HCT116 (cell line): ENCODE measurements around the gene GNB1. TPM values are rescaled to one million over a fixed set of nuclear protein-coding genes. Genes with fewer than 3 reads are reported as not detected.

ENCODE experiments used
- ATAC-seq: fragments of 200-7000 bp; cut with Tn5 transposase; 2 replicates; pipeline ENCODE4 v1.9.1; 2020; ENCODE audit warnings: mild to moderate bottlenecking, moderate library complexity
- BruUV-seq: library from RNA; stranded (reverse); fragments of 400-500 nt; replicated peaks from 2 replicates; lab custom pipeline; 2021; lab: Mats Ljungman, UMichigan
- CTCF ChIA-PET: fragments of 300-600 bp; sonication (Branson Sonifier 250); formaldehyde crosslinking; loops from one replicate; lab custom pipeline; 2021; ENCODE audit warnings: antibody characterized with exemption; lab: Charles Lee
- POLR2A ChIA-PET: fragments of 300-600, 350-600 bp; sonication (Branson Sonifier 250); formaldehyde crosslinking; loops from one replicate; lab custom pipeline; 2021; ENCODE audit warnings: antibody characterized with exemption; lab: Charles Lee
- RAD21 ChIA-PET, 2 experiments: fragments of 300-600 bp; sonication (Branson Sonifier 250); formaldehyde crosslinking; loops; one replicate each; lab custom pipeline; 2023; ENCODE audit warnings: low total read pairs in 2 of 2; ENCODE audit not compliant: uncharacterized antibody in 2 of 2, unreplicated experiment in 2 of 2, low non-redundant PET in 1 of 2; lab: Charles Lee
- DNase-seq: peaks from one replicate; pipeline ENCODE4 v3.0.0-alpha.2; 2010; ENCODE audit warnings: low read depth, low spot score
- H2AFZ ChIP-seq: fragments of 200-600 bp; shearing (Covaris generic), sonication (generic); 2 replicates; pipeline ENCODE4 v1.6.1; 2017; ENCODE audit warnings: low read depth, mixed run types, mixed read lengths, antibody characterized with exemption, low read length; ENCODE audit not compliant: poor library complexity, severe bottlenecking
- H3K27ac ChIP-seq: 2 replicates; pipeline ENCODE4 v1.5.1; 2012; ENCODE audit warnings: low read depth, low read length
- H3K27me3 ChIP-seq: fragments of 200-600 bp; sonication (generic); 2 replicates; pipeline ENCODE4 v1.6.1; 2016; ENCODE audit warnings: mixed run types, low read length, mixed read lengths; ENCODE audit not compliant: insufficient read depth
- H3K36me3 ChIP-seq, 2 experiments: fragments of 200-500 bp in 1 of 2; fragments of 200-600 bp in 1 of 2; sonication (Bioruptor generic) in 1 of 2; sonication (generic) in 1 of 2; 2 replicates each; pipeline versions ENCODE4 v1.5.1 to v1.6.1; 2014 to 2016; ENCODE audit warnings: low read length in 2 of 2, inconsistent platforms in 1 of 2, mixed read lengths in 1 of 2, mixed run types in 1 of 2; ENCODE audit not compliant: insufficient read depth in 2 of 2, control insufficient read depth in 1 of 2
- H3K4me1 ChIP-seq, 2 experiments: fragments of 200-600 bp in 1 of 2; sonication (generic) in 1 of 2; 2 replicates each; pipeline versions ENCODE4 v1.5.1 to v1.6.1; 2012 to 2017; ENCODE audit warnings: low read length in 2 of 2, inconsistent platforms in 1 of 2, mild to moderate bottlenecking in 1 of 2, mixed read lengths in 1 of 2, mixed run types in 1 of 2, moderate library complexity in 1 of 2; ENCODE audit not compliant: insufficient read depth in 2 of 2, control insufficient read depth in 1 of 2
- H3K4me2 ChIP-seq: fragments of 200-600 bp; sonication (generic); 2 replicates; pipeline ENCODE4 v1.6.1; 2017; ENCODE audit warnings: mixed run types, low read length, mixed read lengths
- H3K4me3 ChIP-seq, 2 experiments: fragments of 200-600 bp in 1 of 2; sonication (generic) in 1 of 2; replicated peaks in 1 of 2; 2 replicates each; pipeline ENCODE4 v1.5.1; 2011 to 2016; ENCODE audit warnings: low read length in 2 of 2, control low read depth in 1 of 2, low read depth in 1 of 2, mild to moderate bottlenecking in 1 of 2, mixed read lengths in 1 of 2, mixed run types in 1 of 2
- H3K79me2 ChIP-seq: fragments of 200-600 bp; sonication (generic); 2 replicates; pipeline ENCODE4 v1.6.1; 2017; ENCODE audit warnings: mild to moderate bottlenecking, mixed run types, low read length, moderate library complexity, mixed read lengths; ENCODE audit not compliant: insufficient read depth
- H3K9ac ChIP-seq: fragments of 200-600 bp; sonication (generic); 2 replicates; pipeline ENCODE4 v1.6.1; 2016; ENCODE audit warnings: low read length, mixed read lengths
- H3K9me2 ChIP-seq: fragments of 200-600 bp; sonication (generic), shearing (Covaris generic); 2 replicates; pipeline ENCODE4 v1.6.1; 2017; ENCODE audit warnings: mixed run types, mild to moderate bottlenecking, moderate library complexity; ENCODE audit not compliant: insufficient read depth
- H3K9me3 ChIP-seq, 2 experiments: fragments of 200-500 bp in 1 of 2; fragments of 200-600 bp in 1 of 2; sonication (Bioruptor generic) in 1 of 2; sonication (generic) in 1 of 2; 2 replicates each; pipeline ENCODE4 v1.6.1; 2014 to 2017; ENCODE audit warnings: low read length in 2 of 2, mixed read lengths in 2 of 2, inconsistent platforms in 1 of 2, low read depth in 1 of 2, mild to moderate bottlenecking in 1 of 2, mixed run types in 1 of 2, moderate library complexity in 1 of 2; ENCODE audit not compliant: control insufficient read depth in 1 of 2, insufficient read depth in 1 of 2
- H4K20me1 ChIP-seq: fragments of 200-600 bp; sonication (generic), shearing (Covaris generic); 2 replicates; pipeline ENCODE4 v1.6.1; 2017; ENCODE audit warnings: mixed run types, mild to moderate bottlenecking, moderate library complexity; ENCODE audit not compliant: insufficient read depth
- ATF3 ChIP-seq: IDR thresholded peaks from 2 replicates; pipeline ENCODE4 v1.6.1; 2012
- CBX3 ChIP-seq: IDR thresholded peaks from 2 replicates; pipeline ENCODE4 v1.6.1; 2012; ENCODE audit warnings: low read depth
- CEBPB ChIP-seq: IDR thresholded peaks from 2 replicates; pipeline ENCODE4 v1.6.1; 2012; ENCODE audit warnings: low read depth
- CTCF ChIP-seq, 3 experiments: fragments of 200-600 bp in 1 of 3; sonication (generic) in 1 of 3; IDR thresholded peaks in 2 of 3; conservative IDR thresholded peaks in 1 of 3; 2 replicates each; pipeline ENCODE4 v1.5.1; 2012 to 2017; ENCODE audit warnings: low read depth in 2 of 3, low read length in 2 of 3, antibody characterized with exemption in 1 of 3, borderline replicate concordance in 1 of 3, control low read depth in 1 of 3, mild to moderate bottlenecking in 1 of 3, mixed read lengths in 1 of 3, mixed run types in 1 of 3, moderate library complexity in 1 of 3; ENCODE audit not compliant: insufficient read depth in 1 of 3
- ELF1 ChIP-seq: IDR thresholded peaks from 2 replicates; pipeline ENCODE4 v1.6.1; 2012; ENCODE audit warnings: low read depth, borderline replicate concordance
- EZH2phosphoT487 ChIP-seq: fragments of 200-600 bp; IDR thresholded peaks from 2 replicates; pipeline ENCODE4 v1.6.1; 2018; ENCODE audit warnings: antibody characterized with exemption, borderline replicate concordance
- FOSL1 ChIP-seq: IDR thresholded peaks from 2 replicates; pipeline ENCODE4 v1.6.1; 2012; ENCODE audit warnings: low read depth
- JUND ChIP-seq: IDR thresholded peaks from 2 replicates; pipeline ENCODE4 v1.6.1; 2012
- MAX ChIP-seq: IDR thresholded peaks from 2 replicates; pipeline ENCODE4 v1.6.1; 2012
- POLR2AphosphoS5 ChIP-seq: IDR thresholded peaks from 2 replicates; pipeline ENCODE4 v1.6.1; 2011; ENCODE audit warnings: mild to moderate bottlenecking, low read depth, low read length, moderate library complexity
- RAD21 ChIP-seq: IDR thresholded peaks from 2 replicates; pipeline ENCODE4 v1.6.1; 2012; ENCODE audit warnings: low read depth, mild to moderate bottlenecking
- REST ChIP-seq: IDR thresholded peaks from 2 replicates; pipeline ENCODE4 v1.6.1; 2012; ENCODE audit warnings: low read depth
- SP1 ChIP-seq: IDR thresholded peaks from 2 replicates; pipeline ENCODE4 v1.6.1; 2012; ENCODE audit warnings: low read depth
- SRF ChIP-seq: IDR thresholded peaks from 2 replicates; pipeline ENCODE4 v1.6.1; 2012; ENCODE audit warnings: low read depth
- YY1 ChIP-seq: IDR thresholded peaks from 2 replicates; pipeline ENCODE4 v1.6.1; 2011; ENCODE audit warnings: low read length, low read depth, moderate library complexity, mild to moderate bottlenecking; ENCODE audit not compliant: insufficient replicate concordance; ENCODE audit errors: extremely low read depth
- ZNF274 ChIP-seq: fragments of 200-500 bp; sonication (Bioruptor generic); IDR thresholded peaks from 2 replicates; pipeline ENCODE4 v1.6.1; 2014; ENCODE audit warnings: mild to moderate bottlenecking, low read depth, low read length, inconsistent platforms
- intact Hi-C: fragments of 100-400 bp; cut with micrococcal nuclease; formaldehyde crosslinking; loops from 2 replicates; pipeline ENCODE4 v1.10.0; 2022
- total RNA-seq: library from RNA; stranded (reverse); gene quantifications from one replicate; pipeline ENCODE4 v1.2.1, GENCODE V29; 2021; ENCODE audit not compliant: unreplicated experiment
- TF ChIP-seq, protein P1 (sequence below): IDR thresholded peaks from 2 replicates; pipeline ENCODE4 v1.6.1; 2011; ENCODE audit warnings: mild to moderate bottlenecking, low read length, moderate library complexity; ENCODE audit not compliant: insufficient replicate concordance; ENCODE audit errors: extremely low read depth

GNB1 gene
- total RNA-seq, 1 experiment from 2014 or later, result 371 TPM

GRCh38 chr1:1900883-1901640 lies 10.2 kb upstream of the GNB1 start (continued):
- TF ChIP-seq EZH2phosphoT487 (no peak), YY1 (no peak), CTCF (IDR thresholded peaks at IDR 0.05 in 2 of 3, conservative IDR thresholded peaks at IDR 0.05 in 1 of 3; ENCODE audit: borderline replicate concordance in 1 of 3, insufficient read depth in 1 of 3, low read depth in 2 of 3, low read length in 2 of 3) (no peak), RAD21 (no peak), POLR2AphosphoS5 (no peak), ATF3 (no peak), SRF (no peak), CEBPB (no peak), ELF1 (no peak), FOSL1 (no peak)

GRCh38 chr1:1899967-1900327 lies 9.1 kb upstream of the GNB1 start:
- no peak for DNase-seq
- Histone ChIP-seq H3K4me1 (peaks cover 14 to 25% of the 10 kb centered on the region in 2 experiments; a peak in 3 of 4 replicates), H4K20me1 (no peaks in the 10 kb centered on the region), H3K9me2 (no peaks in the 10 kb centered on the region), H3K4me3 (no peak overlapping the region), H3K9ac (no peak overlapping the region), H3K4me2 (no peak overlapping the region), H3K27me3 (no peaks in the 10 kb centered on the region), H3K79me2 (no peaks in the 10 kb centered on the region), H3K36me3 (no peaks in the 10 kb centered on the region), H3K27ac (no peak overlapping the region), H2AFZ (no peak overlapping the region), H3K9me3 (no peaks in the 10 kb centered on the region)
- intact Hi-C loops, result no loop called here
- CTCF ChIA-PET, result interaction anchor here (2.2 kb wide), 1 partner anchor 9 kb away, joined by 9 read pairs; no protein-coding TSS in a partner anchor
- ATAC-seq, result no peak
- no TSS peak for BruUV-seq
- POLR2A ChIA-PET, result no interaction called here
- RAD21 ChIA-PET, result no interaction called here
- TF ChIP-seq ZNF274 (no peak), CBX3 (no peak), MAX (no peak), SP1 (no peak), REST (no peak), RAD21 (no peak), EZH2phosphoT487 (no peak), JUND (no peak), YY1 (no peak), ELF1 (no peak)
- TF ChIP-seq, protein P1, sequence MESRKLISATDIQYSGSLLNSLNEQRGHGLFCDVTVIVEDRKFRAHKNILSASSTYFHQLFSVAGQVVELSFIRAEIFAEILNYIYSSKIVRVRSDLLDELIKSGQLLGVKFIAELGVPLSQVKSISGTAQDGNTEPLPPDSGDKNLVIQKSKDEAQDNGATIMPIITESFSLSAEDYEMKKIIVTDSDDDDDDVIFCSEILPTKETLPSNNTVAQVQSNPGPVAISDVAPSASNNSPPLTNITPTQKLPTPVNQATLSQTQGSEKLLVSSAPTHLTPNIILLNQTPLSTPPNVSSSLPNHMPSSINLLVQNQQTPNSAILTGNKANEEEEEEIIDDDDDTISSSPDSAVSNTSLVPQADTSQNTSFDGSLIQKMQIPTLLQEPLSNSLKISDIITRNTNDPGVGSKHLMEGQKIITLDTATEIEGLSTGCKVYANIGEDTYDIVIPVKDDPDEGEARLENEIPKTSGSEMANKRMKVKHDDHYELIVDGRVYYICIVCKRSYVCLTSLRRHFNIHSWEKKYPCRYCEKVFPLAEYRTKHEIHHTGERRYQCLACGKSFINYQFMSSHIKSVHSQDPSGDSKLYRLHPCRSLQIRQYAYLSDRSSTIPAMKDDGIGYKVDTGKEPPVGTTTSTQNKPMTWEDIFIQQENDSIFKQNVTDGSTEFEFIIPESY, result no peak
